Measurements from ENCODE around the gene MRPL39. TPM values are rescaled to one million over a fixed set of nuclear protein-coding genes. Genes with fewer than 3 reads are reported as not detected.

The MRPL39 gene
- total RNA-seq, 1 experiment from 2014 or later: 18.6 TPM

- DNase-seq (ENCODE audit: low spot score): no peak
Observed at GRCh38 chr21:25569084-25569483, 38.2 kb downstream of the MRPL39 start.

DNA sequence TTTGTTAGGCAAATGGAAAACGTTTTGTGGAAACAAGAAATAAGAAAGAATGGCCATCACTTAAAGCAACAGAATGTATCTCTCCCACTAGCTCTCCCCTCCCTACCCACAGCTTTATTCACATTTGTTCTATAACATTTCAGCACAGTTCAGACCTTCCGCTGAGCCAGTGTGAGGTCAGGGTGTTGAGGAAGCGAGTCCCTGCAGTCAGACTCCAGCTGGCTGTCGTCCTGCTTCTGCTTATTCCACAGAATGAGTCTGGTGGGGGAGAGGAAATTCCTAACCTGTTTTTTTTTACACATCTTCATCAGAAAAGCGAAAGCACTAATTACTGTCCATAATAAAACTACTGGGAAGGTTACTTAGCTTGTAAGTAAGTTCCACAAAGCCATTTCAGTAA, 39.0 kb downstream of the MRPL39 start:
- no peak for DNase-seq (ENCODE audit: low spot score)

DNA sequence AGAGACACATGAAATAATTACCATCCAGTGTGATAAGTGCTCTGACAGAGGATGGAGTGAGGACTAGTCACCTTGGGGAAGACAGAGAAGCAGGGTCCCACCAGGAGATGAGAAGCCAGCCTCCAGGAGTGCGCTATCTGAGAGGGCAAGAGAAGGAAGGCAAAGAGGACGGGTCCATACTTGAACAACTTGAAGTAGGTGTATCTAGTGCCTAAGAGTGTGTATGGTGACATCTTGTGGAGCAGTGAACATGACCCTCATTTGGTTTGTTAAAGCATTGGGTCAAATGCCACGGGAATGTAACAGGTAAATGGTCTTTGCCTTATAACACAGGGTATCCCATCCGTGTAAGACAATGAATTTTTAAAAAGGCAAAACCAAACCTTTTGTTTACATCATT, 39.8 kb downstream of the MRPL39 start:
- DNase-seq (ENCODE audit: low spot score): no peak

- no peak for DNase-seq (ENCODE audit: low spot score)
Observed at GRCh38 chr21:25566645-25567044, 40.6 kb downstream of the MRPL39 start.

DNA sequence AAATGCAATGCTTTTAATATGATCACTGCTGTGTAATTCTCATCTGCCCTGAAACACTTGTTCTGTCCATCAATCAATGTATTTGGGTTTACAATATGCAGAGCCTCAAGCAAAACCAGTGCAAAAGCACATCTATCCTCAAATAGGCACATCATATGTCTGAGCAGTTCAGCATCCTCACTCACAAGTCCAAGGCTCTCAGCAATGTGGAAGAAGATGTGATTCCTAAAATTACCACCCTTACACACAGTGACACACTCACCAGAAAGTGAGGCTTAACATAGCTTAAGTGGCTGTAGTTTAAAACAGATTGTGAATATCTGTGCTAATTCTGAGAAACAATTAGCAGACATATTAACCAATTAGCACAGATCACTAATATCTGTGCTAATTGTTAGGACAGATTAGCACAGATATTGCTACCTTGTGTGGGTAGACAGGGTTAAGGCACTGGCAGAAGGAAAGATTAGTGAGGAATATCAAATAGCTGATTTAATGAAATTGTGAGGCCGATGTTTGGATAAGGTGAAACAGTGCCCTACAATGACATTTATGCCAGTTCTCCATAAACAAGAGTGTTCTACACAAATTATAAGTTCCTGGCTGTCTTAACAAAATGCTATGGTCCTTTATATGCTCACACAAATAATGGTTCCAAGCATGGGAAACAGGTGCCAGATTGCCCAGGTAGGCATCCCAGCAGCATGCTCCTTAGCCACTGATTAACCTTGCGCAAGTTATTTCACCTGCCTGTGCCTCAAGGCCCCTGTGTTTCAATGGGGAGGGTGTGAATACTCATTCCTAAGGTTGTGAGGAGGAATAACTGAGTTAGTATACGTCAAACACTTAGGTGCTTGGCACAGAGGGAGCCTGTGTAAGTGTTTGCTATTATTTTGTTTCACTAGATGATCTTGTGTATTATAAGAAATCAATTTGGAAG, 41.7 kb downstream of the MRPL39 start:
- no peak for DNase-seq (ENCODE audit: low spot score)

GRCh38 chr21:25564349-25564948, 42.8 kb downstream of the MRPL39 start:
- no peak for DNase-seq (ENCODE audit: low spot score)

DNA sequence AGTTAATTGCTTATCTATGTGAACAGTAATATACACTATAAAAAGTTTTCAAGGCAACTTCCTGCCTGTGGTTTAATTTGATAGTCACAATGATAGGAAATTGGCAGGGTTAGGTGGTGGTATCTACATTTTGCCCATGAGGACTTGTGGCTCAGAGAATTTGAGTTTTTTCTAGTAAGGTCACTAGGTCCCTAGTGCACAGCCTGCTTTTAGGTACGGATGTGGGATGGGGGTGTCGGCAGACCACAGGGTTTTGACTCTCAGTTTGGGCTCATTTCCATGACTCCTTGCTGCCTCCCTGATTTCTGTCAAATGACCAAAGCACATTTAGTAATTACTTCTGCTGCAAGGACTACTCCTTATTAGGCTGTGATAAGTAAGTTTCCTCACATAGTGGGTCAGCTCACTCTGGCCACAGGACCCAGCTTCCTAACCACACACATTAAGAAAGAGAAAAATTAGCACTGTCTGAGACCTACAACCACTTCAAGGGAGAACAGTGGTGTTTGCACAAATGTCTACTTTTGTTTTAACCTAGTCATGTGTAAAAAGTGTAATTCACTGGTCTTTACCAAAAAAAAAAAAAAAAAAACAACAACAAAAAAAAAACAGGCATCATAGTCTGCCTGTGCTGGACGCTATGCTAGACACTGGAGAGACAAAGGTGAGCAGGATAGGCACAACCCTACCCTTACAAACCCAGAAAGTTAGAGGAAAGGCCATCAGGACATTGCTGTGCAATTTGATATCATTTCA, 43.7 kb downstream of the MRPL39 start:
- no peak for DNase-seq (ENCODE audit: low spot score)

- no peak for DNase-seq (ENCODE audit: low spot score)
Observed at GRCh38 chr21:25562660-25563059, 44.6 kb downstream of the MRPL39 start.

DNA sequence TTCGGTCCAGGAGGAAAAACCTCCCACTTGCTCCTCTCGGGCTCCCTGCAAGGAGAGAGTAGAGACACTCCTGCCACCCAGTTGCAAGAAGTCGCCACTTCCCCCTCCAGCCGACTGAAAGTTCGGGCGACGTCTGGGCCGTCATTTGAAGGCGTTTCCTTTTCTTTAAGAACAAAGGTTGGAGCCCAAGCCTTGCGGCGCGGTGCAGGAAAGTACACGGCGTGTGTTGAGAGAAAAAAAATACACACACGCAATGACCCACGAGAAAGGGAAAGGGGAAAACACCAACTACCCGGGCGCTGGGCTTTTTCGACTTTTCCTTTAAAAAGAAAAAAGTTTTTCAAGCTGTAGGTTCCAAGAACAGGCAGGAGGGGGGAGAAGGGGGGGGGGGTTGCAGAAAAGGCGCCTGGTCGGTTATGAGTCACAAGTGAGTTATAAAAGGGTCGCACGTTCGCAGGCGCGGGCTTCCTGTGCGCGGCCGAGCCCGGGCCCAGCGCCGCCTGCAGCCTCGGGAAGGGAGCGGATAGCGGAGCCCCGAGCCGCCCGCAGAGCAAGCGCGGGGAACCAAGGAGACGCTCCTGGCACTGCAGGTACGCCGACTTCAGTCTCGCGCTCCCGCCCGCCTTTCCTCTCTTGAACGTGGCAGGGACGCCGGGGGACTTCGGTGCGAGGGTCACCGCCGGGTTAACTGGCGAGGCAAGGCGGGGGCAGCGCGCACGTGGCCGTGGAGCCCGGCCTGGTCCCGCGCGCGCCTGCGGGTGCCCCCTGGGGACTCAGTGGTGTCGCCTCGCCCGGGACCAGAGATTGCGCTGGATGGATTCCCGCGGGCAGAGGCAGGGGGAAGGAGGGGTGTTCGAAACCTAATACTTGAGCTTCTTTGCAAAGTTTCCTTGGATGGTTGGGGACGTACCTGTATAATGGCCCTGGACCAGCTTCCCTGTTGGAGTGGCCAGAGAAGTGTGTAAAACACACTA, 45.3 kb downstream of the MRPL39 start:
- peak; percentile 36 for DNase-seq (ENCODE audit: low spot score)

- no peak for DNase-seq (ENCODE audit: low spot score)
Observed at GRCh38 chr21:25560891-25561290, 46.4 kb downstream of the MRPL39 start.

- no peak for DNase-seq (ENCODE audit: low spot score)
Observed at GRCh38 chr21:25560271-25560685, 47.0 kb downstream of the MRPL39 start.

- no peak for DNase-seq (ENCODE audit: low spot score)
Observed at GRCh38 chr21:25559746-25560145, 47.5 kb downstream of the MRPL39 start.

GRCh38 chr21:25558123-25558522, 49.2 kb downstream of the MRPL39 start:
- DNase-seq (ENCODE audit: low spot score): no peak

DNA sequence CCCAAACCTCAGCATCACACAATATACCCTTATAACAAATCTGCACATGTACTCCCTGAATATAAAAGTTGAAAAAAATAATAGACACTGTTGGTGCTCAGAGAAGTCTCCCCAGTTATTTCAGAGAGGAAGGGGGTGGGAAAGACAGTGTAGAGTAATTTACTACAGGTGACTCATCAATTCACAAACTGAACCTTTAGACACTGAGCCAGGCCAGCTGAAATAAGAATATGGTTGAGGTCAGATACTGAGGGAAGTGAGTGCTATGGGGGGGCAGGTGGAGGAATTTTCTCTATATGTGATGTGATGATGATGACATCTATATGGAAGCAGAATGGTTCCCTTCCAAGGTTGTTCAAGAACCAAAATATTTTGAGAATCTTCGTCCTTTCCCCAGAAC, 50.1 kb downstream of the MRPL39 start:
- DNase-seq (ENCODE audit: low spot score): no peak

GRCh38 chr21:25556091-25556490, 51.2 kb downstream of the MRPL39 start:
- DNase-seq (ENCODE audit: low spot score): no peak

GRCh38 chr21:25555492-25555891, 51.8 kb downstream of the MRPL39 start:
- no peak for DNase-seq (ENCODE audit: low spot score)

GRCh38 chr21:25552856-25553255, 54.4 kb downstream of the MRPL39 start:
- DNase-seq (ENCODE audit: low spot score): no peak

DNA sequence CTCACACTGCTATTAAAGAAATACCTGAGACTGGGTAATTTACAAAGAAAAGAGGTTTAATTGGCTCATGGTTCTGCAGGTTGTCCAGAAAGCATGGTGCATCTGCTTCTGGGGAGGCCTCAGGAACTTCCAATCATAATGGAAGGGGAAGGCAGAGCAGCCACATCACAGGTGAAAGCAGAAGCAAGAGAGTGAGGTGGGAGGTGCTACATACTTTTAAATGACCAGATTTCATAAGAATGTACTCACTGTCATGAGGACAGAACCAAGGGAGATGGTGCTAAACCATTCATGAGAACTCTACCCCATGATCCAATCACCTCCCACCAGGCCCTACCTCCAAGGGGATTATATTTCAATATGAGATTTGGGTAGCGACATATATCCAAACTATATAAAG, 55.7 kb downstream of the MRPL39 start:
- DNase-seq (ENCODE audit: low spot score): no peak

DNA sequence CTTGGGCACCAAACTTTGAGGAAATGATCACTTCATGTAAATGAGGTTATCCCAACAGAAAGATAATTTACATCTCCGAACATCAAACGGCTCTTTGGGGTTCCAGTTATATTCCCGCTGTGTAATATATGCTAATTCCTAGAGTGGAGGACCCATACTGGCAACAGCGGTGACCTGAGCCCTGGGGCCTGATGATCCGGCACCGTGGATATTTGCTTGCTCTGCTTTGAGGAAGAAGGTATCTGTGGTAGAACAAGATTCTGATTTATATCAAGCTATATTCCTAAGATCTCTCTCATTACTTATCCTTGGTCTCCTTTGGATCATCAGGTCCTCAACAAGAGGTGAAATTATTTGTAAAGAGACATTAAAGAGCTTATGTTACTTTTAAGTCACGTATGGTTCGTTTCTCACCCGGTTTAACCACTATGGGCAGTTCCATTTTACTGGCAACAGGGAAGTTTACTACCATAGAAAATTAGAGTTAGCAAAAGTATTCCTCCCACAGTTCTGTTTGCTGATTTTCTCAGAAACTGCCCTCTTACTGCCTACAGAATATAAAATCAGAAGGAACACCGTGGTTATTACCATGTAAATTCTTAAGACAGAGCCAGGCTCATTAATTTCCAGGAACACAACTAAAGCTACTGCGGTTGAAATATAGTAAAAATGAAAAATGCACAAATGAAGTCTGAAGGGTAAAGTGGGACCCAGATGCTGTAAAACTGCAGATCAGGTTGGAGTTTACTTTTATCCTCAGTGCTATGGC, 56.7 kb downstream of the MRPL39 start:
- DNase-seq (ENCODE audit: low spot score): no peak

DNA sequence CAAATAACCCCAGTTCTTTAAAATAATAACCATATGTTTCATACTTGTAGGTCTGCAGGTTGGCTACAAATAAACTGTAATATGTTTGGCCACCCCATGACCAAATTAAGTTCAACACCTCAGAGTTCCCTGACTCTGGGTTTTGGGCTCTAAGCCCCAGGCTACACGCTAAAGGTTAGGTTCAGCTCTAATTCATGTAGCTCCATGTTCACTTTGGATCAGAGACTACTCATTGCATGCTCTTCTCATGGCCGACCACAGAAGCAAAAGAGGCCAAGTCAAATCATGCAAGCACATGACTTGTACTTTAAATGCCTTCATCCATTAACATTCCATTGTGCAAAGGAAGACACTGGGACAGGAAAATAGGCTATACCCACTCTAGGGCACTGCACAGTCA, 66.2 kb downstream of the MRPL39 start:
- DNase-seq (ENCODE audit: low spot score): no peak
